GM23248 (cell line): ENCODE measurements around the gene GRIP2. TPM values are rescaled to one million over a fixed set of nuclear protein-coding genes. Genes with fewer than 3 reads are reported as not detected.

Experiments
- DNase-seq: peaks from one replicate; pipeline ENCODE4 v3.0.0-alpha.2; 2015
- H2AFZ ChIP-seq: fragments of 200-600 bp; sonication (generic); 2 replicates; pipeline ENCODE4 v1.6.1; 2016; ENCODE audit warnings: antibody characterized with exemption
- H3F3A ChIP-seq: fragments of 200-600 bp; sonication (generic); 2 replicates; pipeline ENCODE4 v1.6.1; 2016; ENCODE audit warnings: mild to moderate bottlenecking, antibody characterized with exemption, mixed run types; ENCODE audit not compliant: insufficient read depth
- H3K27ac ChIP-seq: fragments of 200-600 bp; sonication (generic); 2 replicates; pipeline ENCODE4 v1.5.1; 2016; ENCODE audit warnings: mild to moderate bottlenecking
- H3K27me3 ChIP-seq: fragments of 200-600 bp; sonication (generic); replicated peaks from 2 replicates; pipeline ENCODE4 v1.6.1; 2016; ENCODE audit warnings: mild to moderate bottlenecking; ENCODE audit not compliant: insufficient read depth
- H3K36me3 ChIP-seq: fragments of 200-600 bp; sonication (generic); 2 replicates; pipeline ENCODE4 v1.6.1; 2016; ENCODE audit warnings: low read depth, mild to moderate bottlenecking
- H3K4me1 ChIP-seq: fragments of 200-600 bp; sonication (generic); 2 replicates; pipeline ENCODE4 v1.6.1; 2016; ENCODE audit warnings: mild to moderate bottlenecking; ENCODE audit not compliant: insufficient read depth
- H3K4me2 ChIP-seq: fragments of 200-600 bp; sonication (generic); one replicate; pipeline ENCODE4 v1.6.1; 2016; ENCODE audit warnings: mild to moderate bottlenecking; ENCODE audit not compliant: unreplicated experiment
- H3K4me3 ChIP-seq: fragments of 200-600 bp; sonication (generic); 2 replicates; pipeline ENCODE4 v1.5.1; 2016; ENCODE audit warnings: mild to moderate bottlenecking
- H3K79me2 ChIP-seq: fragments of 200-600 bp; sonication (generic); 2 replicates; pipeline ENCODE4 v1.6.1; 2016; ENCODE audit warnings: mild to moderate bottlenecking; ENCODE audit not compliant: insufficient read depth
- H3K9ac ChIP-seq: fragments of 200-600 bp; sonication (generic); 2 replicates; pipeline ENCODE4 v1.6.1; 2016; ENCODE audit warnings: mild to moderate bottlenecking
- H3K9me2 ChIP-seq: fragments of 200-600 bp; sonication (generic); 2 replicates; pipeline ENCODE4 v1.6.1; 2016; ENCODE audit warnings: mixed run types, mild to moderate bottlenecking, moderate library complexity; ENCODE audit not compliant: insufficient read depth
- H3K9me3 ChIP-seq: fragments of 200-600 bp; sonication (generic); one replicate; pipeline ENCODE4 v1.6.1; 2017; ENCODE audit warnings: low read depth
- H4K20me1 ChIP-seq: fragments of 200-600 bp; sonication (generic); 2 replicates; pipeline ENCODE4 v1.6.0; 2016; ENCODE audit not compliant: insufficient read depth
- EZH2 ChIP-seq: fragments of 200-600 bp; sonication (generic); IDR thresholded peaks from 2 replicates; pipeline ENCODE4 v1.6.1; 2018; ENCODE audit warnings: antibody characterized with exemption, mild to moderate bottlenecking; ENCODE audit not compliant: insufficient read depth, poor library complexity, severe bottlenecking
- EZH2phosphoT487 ChIP-seq: fragments of 200-600 bp; sonication (generic); IDR thresholded peaks from 2 replicates; pipeline ENCODE4 v1.6.1; 2018; ENCODE audit warnings: antibody characterized with exemption, moderate library complexity, mild to moderate bottlenecking, low read depth; ENCODE audit not compliant: insufficient read depth
- whole genome bisulfite sequencing, 2 experiments: methylation state at CpG; one replicate each; pipeline ENCODE4 v1.1.6; 2015 to 2017; ENCODE audit warnings: low lambda C conversion rate in 2 of 2, low coverage in 1 of 2; ENCODE audit errors: missing lambda C conversion rate in 2 of 2; 5-methylcytosine and 5-hydroxymethylcytosine counted together
- in situ Hi-C: fragments of 300-500 bp; cut with MboI; formaldehyde crosslinking; loops from 2 replicates; pipeline ENCODE4 v1.15.0; 2020
- polyA plus RNA-seq: library from polyadenylated mRNA; unstranded; fragments of >200 nt; fragmentation: Nextera tagmentation; extraction: Ambion mirVana; gene quantifications from 2 replicates; pipeline ENCODE4 v1.2.1, GENCODE V29; 2016
- total RNA-seq: library from RNA; depleted of rRNA; stranded (reverse); fragments of >200 nt; shearing (Covaris generic); gene quantifications from 2 replicates; pipeline ENCODE4 v1.2.3, GENCODE V29; 2014

Gene GRIP2
- total and polyA plus RNA-seq, 2 experiments from 2014 or later, result 0.11 to 0.14 TPM

- peaks cover 31% of the 10 kb centered on the region for H3K4me1 ChIP-seq
- DNase-seq, result no peak
- WGBS, 2 experiments, result 91 to 92% methylated on average over 9 of the region's 9 CpGs
- no peak overlapping the region for H2AFZ ChIP-seq
- no peaks in the 10 kb centered on the region for H3K9me3 ChIP-seq
- in situ Hi-C loops, result no loop called here
- no peaks in the 10 kb centered on the region for H3K27me3 ChIP-seq
- no peak overlapping the region for H3K4me3 ChIP-seq
- 0 out of 2 replicates have a peak, but pooled peaks cover under 1% of the 10 kb centered on the region for H3K36me3 ChIP-seq
- H4K20me1 ChIP-seq, result no peaks in the 10 kb centered on the region
- H3K79me2 ChIP-seq, result no peaks in the 10 kb centered on the region
- no peaks in the 10 kb centered on the region for H3K9me2 ChIP-seq
- no peak overlapping the region for H3K27ac ChIP-seq
- H3K4me2 ChIP-seq, result no peak overlapping the region
- H3F3A ChIP-seq, result peaks cover 32% of the 10 kb centered on the region
- H3K9ac ChIP-seq, result no peak overlapping the region
- TF ChIP-seq EZH2 (no peak), EZH2phosphoT487 (no peak)
Observed at GRCh38 chr3:14457999-14458398, 82.1 kb downstream of the GRIP2 start.

- no peaks in the 10 kb centered on the region for H3K36me3 ChIP-seq
Observed at GRCh38 chr3:14457481-14457880, 82.7 kb downstream of the GRIP2 start.

DNA sequence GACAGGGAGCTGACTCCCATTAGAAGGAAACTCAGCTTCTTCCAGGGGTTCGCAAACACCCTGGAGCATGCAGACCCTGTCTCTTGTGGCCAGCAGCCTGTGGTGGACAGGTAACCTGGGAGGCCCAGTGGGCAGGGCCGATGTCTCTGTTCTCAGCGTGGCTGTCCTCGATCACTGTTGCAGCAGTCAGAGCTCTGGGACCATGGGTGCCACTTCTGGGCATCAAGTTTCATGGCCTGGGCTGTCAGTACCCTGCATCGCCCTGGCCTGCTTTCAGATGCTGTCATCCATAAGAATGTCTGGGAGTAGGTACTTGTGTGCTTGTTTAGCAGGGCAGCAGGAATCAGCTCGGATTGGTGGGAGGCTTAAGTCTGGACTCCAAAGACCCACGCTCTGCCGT is 83.3 kb downstream of the GRIP2 start:
- in situ Hi-C loops, result no loop called here
- H2AFZ ChIP-seq, result no peak overlapping the region
- no peaks in the 10 kb centered on the region for H3K9me2 ChIP-seq

More at GRCh38 chr3:14457481-14457880, 82.7 kb downstream of the GRIP2 start:
- H3K79me2 ChIP-seq, result no peaks in the 10 kb centered on the region
- H2AFZ ChIP-seq, result no peak overlapping the region
- no peak for DNase-seq
- no peak overlapping the region for H3K27ac ChIP-seq
- no peak overlapping the region for H3K9ac ChIP-seq
- H3F3A ChIP-seq, result peaks cover 32% of the 10 kb centered on the region
- in situ Hi-C loops, result no loop called here
- no peaks in the 10 kb centered on the region for H3K9me3 ChIP-seq
- H3K4me1 ChIP-seq, result peaks cover 33% of the 10 kb centered on the region
- no peak overlapping the region for H3K4me2 ChIP-seq
- H3K9me2 ChIP-seq, result no peaks in the 10 kb centered on the region
- no peak overlapping the region for H3K4me3 ChIP-seq
- 93 to 97% methylated on average over 5 of the region's 5 CpGs for WGBS, 2 experiments
- H3K27me3 ChIP-seq, result no peaks in the 10 kb centered on the region
- no peaks in the 10 kb centered on the region for H4K20me1 ChIP-seq
- TF ChIP-seq EZH2 (no peak), EZH2phosphoT487 (no peak)

DNA sequence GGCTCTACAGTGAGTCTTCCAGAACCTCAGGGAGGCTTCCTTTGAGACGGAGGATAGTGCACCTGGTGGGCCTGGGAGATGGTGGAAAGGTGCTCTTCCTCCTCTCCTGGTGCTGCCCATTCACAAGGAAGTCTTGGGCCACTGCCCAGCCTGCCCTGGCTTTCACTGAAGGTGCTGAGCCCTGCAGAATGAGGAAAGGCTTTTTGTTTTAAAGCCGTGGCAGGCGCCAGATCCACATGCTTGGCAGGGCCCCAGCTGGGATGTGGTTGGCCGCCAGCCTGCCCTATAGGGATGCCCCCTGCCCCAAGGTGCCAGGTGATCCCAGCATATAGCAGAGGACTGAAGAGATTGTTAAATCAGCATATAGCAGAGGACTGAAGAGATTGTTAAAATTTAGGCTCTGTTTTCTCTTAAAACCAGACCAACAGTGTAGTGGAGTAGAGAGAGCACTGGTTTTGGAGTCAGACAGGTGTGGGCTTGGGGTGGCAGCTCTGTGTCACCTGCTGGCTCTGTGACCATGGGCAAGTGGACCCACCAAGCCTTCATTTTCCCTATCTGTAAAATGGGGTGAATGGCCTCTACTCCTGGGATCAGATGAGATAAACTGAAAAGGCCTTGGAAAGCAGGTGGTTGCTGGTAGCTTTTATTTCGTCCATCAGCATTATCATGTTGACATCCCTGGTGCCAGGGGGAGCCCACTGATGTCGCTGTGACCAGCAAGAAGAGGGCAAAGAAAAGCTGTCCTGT is 84.4 kb downstream of the GRIP2 start:
- Histone ChIP-seq H4K20me1 (no peaks in the 10 kb centered on the region), H3K27ac (no peak overlapping the region), H3K36me3 (no peaks in the 10 kb centered on the region), H3K9ac (no peak overlapping the region), H3K4me2 (no peak overlapping the region), H2AFZ (no peak overlapping the region), H3K9me2 (no peaks in the 10 kb centered on the region), H3K27me3 (no peaks in the 10 kb centered on the region), H3K9me3 (no peaks in the 10 kb centered on the region), H3K4me3 (no peak overlapping the region), H3K79me2 (no peaks in the 10 kb centered on the region), H3F3A (peaks cover 39% of the 10 kb centered on the region; the same call in 1 of the 2 replicates), H3K4me1 (peaks cover 36% of the 10 kb centered on the region)
- WGBS, 2 experiments, result 94 to 96% methylated on average over 6 of the region's 6 CpGs
- no peak for DNase-seq
- in situ Hi-C loops, result no loop called here
- TF ChIP-seq EZH2 (no peak), EZH2phosphoT487 (no peak)

More for the DNA sequence above, 83.3 kb downstream of the GRIP2 start:
- H3K27me3 ChIP-seq, result no peaks in the 10 kb centered on the region
- H4K20me1 ChIP-seq, result no peaks in the 10 kb centered on the region
- DNase-seq, result no peak
- 97 to 98% methylated on average over 8 of the region's 8 CpGs for WGBS, 2 experiments
- TF ChIP-seq EZH2 (no peak), EZH2phosphoT487 (no peak)
- no peaks in the 10 kb centered on the region for H3K36me3 ChIP-seq
- no peaks in the 10 kb centered on the region for H3K79me2 ChIP-seq
- H3K9ac ChIP-seq, result no peak overlapping the region
- no peak overlapping the region for H3K4me2 ChIP-seq
- H3F3A ChIP-seq, result peaks cover 34% of the 10 kb centered on the region
- no peaks in the 10 kb centered on the region for H3K9me3 ChIP-seq
- no peak overlapping the region for H3K27ac ChIP-seq
- H3K4me3 ChIP-seq, result no peak overlapping the region
- peaks cover 40% of the 10 kb centered on the region for H3K4me1 ChIP-seq
